ENCODE data around the gene CCDC146. TPM values are rescaled to one million over a fixed set of nuclear protein-coding genes. Genes with fewer than 3 reads are reported as not detected.

CCDC146 gene
- total and polyA plus RNA-seq, 10 of the 15 experiments (the other 5 are each of a cell fraction or from before 2014, with no cell fraction given) = 0.28 to 5.3 (median 1.3) TPM

GRCh38 chr7:77242554-77242953, 120.1 kb downstream of the CCDC146 start:
- ChIA-PET SMC1A (ENCODE audit: uncharacterized antibody, unreplicated experiment) (interaction anchor here (0.6 to 6.3 kb wide), 6 partner anchors 11 to 410 kb away, joined by 3 to 124 read pairs (median 3); partner anchors contain the start of genes CCDC146 and FGL2), CTCF (interaction anchor here (0.6 to 1.8 kb wide), 5 partner anchors 13 to 89 kb away, joined by 3 to 9 read pairs (median 7); partner anchors contain the start of gene FGL2), RAD21 (ENCODE audit: unreplicated experiment) (no interaction called here), POLR2A (interaction anchor here (0.6 kb wide), 1 partner anchor 89 kb away, joined by 3 read pairs; no protein-coding TSS in a partner anchor)
- 84% methylated on average over 2 of the region's 2 CpGs for WGBS (ENCODE audit: insufficient coverage, insufficient replicate concordance, low lambda C conversion rate, missing lambda C conversion rate)
- in situ Hi-C loops (cut with MboI) (no loop called here), intact Hi-C loops (cut with micrococcal nuclease; ENCODE audit: unreplicated experiment) (no loop called here)
- Histone ChIP-seq H3K4me1 (ENCODE audit: control insufficient read depth, insufficient read depth, low read length) (peaks cover 8% of the 10 kb centered on the region), H3K79me2 (ENCODE audit: control insufficient read depth, insufficient read depth, low read length) (no peaks in the 10 kb centered on the region), H4K20me1 (ENCODE audit: control insufficient read depth, insufficient read depth) (no peaks in the 10 kb centered on the region), H2AFZ (ENCODE audit: control insufficient read depth, low read depth, low read length) (no peak overlapping the region), H3K9ac (ENCODE audit: control insufficient read depth, insufficient read depth, low read length) (no peak overlapping the region), H3K36me3 (ENCODE audit: control insufficient read depth in 2 of 2, insufficient read depth in 2 of 2, low read length in 1 of 2) (no peaks in the 10 kb centered on the region), H3K4me2 (ENCODE audit: control insufficient read depth, insufficient read depth) (no peak overlapping the region), H3K27ac (ENCODE audit: control insufficient read depth, insufficient read depth) (no peak overlapping the region), H3K9me3 (replicated peaks; ENCODE audit: control insufficient read depth, insufficient read depth, low read length) (no peaks in the 10 kb centered on the region), H3K4me3 (no peak overlapping the region), H3K27me3 (replicated peaks in 1 of 2; ENCODE audit: control insufficient read depth in 2 of 2, insufficient read depth in 2 of 2, low read length in 1 of 2) (no peaks in the 10 kb centered on the region)
- BruUV-seq (replicated peaks) = no TSS peak
- ATAC-seq = no peak
- TF ChIP-seq TCF7 (IDR thresholded peaks at IDR 0.05; ENCODE audit: borderline replicate concordance) (no peak), KAT2A (conservative IDR thresholded peaks at IDR 0.05; ENCODE audit: control insufficient read depth, low read depth, low read length) (no peak), ZSCAN29 (IDR thresholded peaks at IDR 0.05) (no peak), ZNF217 (IDR thresholded peaks at IDR 0.05) (no peak), WRNIP1 (IDR thresholded peaks at IDR 0.05; ENCODE audit: borderline replicate concordance, low read depth, low read length) (no peak), RUNX3 (IDR thresholded peaks at IDR 0.05; ENCODE audit: low read length) (no peak), NKRF (conservative IDR thresholded peaks at IDR 0.05) (no peak), ATF7 (IDR thresholded peaks at IDR 0.05; ENCODE audit: low read depth) (no peak), RELA (IDR thresholded peaks at IDR 0.05; ENCODE audit: borderline replicate concordance, partially characterized antibody) (no peak)
- no peak for FAIRE-seq
- DNase-seq (ENCODE audit: low read depth, low spot score) = no peak

All from GM12878 (cell line).